GM10248 (cell line): Measurements from ENCODE around the gene FSTL5.

Source experiments
- CTCF ChIA-PET: fragments of 300-600 bp; sonication (Branson Sonifier 250); formaldehyde crosslinking; extraction: SDS; loops from one replicate; lab custom pipeline; 2021; ENCODE audit warnings: antibody characterized with exemption; lab: Yijun Ruan, JAX
- POLR2A ChIA-PET: fragments of 350-650 bp; sonication (Branson Sonifier 250); formaldehyde crosslinking; extraction: SDS; loops from one replicate; lab custom pipeline; 2020; ENCODE audit warnings: antibody characterized with exemption; lab: Yijun Ruan, JAX
- DNase-seq: peaks from one replicate; pipeline ENCODE4 v3.0.0; 2012; ENCODE audit errors: extremely low spot score
- TF ChIP-seq, protein P1 (sequence below): IDR thresholded peaks from 2 replicates; pipeline ENCODE4 v1.5.1; 2012; ENCODE audit warnings: mild to moderate bottlenecking, low read depth; ENCODE audit errors: extremely low read depth, missing control alignments, control extremely low read depth

FSTL5 gene

DNA sequence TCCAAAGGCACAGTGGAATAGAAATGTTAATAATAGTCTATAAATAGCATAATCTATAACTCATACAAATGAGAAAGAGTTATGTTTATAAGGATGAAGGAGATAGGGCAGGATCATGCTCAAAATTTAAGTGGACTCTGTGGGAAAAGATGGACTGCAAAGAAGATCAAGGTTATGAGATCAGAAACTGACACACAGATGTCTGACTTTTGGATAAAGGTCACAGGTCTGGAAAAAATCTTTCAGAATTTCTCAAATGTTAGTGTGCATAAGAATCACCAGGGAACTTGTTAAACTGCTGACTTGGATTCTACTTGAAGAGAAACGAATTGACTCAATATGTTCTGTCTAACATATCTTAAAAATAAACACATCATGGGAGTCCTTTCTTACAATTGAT, 104.1 kb downstream of the FSTL5 start:
- ChIA-PET POLR2A (no interaction called here), CTCF (no interaction called here)
- TF ChIP-seq, protein P1, sequence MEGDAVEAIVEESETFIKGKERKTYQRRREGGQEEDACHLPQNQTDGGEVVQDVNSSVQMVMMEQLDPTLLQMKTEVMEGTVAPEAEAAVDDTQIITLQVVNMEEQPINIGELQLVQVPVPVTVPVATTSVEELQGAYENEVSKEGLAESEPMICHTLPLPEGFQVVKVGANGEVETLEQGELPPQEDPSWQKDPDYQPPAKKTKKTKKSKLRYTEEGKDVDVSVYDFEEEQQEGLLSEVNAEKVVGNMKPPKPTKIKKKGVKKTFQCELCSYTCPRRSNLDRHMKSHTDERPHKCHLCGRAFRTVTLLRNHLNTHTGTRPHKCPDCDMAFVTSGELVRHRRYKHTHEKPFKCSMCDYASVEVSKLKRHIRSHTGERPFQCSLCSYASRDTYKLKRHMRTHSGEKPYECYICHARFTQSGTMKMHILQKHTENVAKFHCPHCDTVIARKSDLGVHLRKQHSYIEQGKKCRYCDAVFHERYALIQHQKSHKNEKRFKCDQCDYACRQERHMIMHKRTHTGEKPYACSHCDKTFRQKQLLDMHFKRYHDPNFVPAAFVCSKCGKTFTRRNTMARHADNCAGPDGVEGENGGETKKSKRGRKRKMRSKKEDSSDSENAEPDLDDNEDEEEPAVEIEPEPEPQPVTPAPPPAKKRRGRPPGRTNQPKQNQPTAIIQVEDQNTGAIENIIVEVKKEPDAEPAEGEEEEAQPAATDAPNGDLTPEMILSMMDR, result no peak
- no peak for DNase-seq

DNA sequence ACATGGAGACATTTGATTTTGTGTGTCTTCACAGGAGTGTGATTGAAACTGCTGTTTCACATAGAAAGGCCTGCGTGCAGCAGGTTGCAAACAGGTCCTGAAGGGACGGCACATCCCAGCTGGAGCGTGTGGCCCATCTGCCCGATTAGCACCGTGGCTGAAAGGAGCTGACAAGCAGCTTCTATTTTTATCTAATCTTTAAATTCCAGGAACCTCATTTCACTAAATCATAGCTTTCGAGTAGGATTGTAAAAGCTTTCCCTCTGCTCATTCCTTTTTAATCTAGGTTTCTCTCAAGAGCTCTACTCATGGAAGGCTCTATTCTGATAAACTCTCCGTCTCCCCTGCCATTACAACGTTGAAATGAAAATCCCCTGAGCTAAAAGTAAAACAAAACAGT, 106.8 kb downstream of the FSTL5 start:
- TF ChIP-seq, protein P1, result no peak
- ChIA-PET CTCF (no interaction called here), POLR2A (no interaction called here)
- DNase-seq, result no peak

DNA sequence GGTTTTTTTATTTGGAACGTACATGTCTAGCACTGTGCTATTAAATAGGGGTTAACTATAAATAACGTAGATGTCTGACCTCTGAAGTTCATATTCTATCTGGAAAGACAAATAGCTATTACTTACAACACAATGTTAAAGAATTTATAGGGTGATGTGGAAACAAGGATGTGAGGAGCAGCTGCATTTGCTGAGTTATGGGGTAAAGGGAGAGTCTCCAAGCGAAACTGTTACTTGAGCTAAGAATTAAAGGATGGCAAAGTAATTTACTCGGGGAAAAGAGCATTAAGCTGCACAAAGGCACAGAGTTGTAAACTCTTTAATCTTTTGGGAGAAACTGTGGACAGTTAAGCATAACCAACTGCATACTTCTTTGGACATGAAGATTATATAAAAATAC, 117.7 kb downstream of the FSTL5 start:
- no peak for DNase-seq
- CTCF ChIA-PET, result interaction anchor here (1.4 kb wide), 1 partner anchor 13 kb away, joined by 3 read pairs; no protein-coding TSS in a partner anchor
- POLR2A ChIA-PET, result no interaction called here
- TF ChIP-seq, protein P1, result no peak

DNA sequence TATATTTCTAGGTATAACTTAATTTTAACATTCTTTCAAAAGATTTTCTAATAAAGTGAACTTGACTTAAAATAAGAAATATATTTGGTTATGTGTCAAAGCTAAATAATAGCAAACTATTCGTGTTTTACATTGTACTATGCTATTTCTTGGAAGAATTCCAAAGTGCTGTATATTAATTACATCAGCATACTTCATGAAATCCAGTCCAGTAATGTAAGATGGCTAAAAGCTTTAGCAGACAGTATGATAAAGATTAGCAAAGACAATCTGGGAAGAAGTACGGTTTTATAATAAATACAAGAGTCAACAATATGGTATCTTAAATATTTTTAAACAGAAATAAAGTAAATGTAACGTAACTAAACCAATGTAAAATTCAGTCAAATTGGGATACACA, 125.7 kb downstream of the FSTL5 start:
- TF ChIP-seq, protein P1, result no peak
- no peak for DNase-seq
- ChIA-PET POLR2A (no interaction called here), CTCF (no interaction called here)

DNA sequence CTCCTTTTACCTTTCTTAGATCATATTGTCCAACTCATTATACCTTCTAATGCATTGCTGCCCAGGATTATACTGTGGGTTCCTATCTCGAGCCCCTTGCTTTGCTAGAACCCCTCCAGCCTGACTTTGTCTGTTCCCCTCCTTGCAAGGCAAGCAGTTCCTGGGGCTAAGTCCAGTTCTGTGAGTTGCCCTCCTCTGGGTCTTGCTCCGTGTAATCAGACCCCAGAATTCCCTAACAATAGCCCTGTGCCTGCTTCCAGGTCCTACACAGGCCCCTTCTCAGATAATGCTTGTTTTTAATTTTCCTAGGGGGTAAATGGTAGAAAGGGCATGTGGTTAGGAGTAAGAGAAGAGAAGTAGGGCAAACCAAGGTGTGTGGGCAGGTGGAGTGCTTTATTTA, 145.9 kb downstream of the FSTL5 start:
- no peak for DNase-seq
- ChIA-PET CTCF (no interaction called here), POLR2A (no interaction called here)
- TF ChIP-seq, protein P1, result no peak

DNA sequence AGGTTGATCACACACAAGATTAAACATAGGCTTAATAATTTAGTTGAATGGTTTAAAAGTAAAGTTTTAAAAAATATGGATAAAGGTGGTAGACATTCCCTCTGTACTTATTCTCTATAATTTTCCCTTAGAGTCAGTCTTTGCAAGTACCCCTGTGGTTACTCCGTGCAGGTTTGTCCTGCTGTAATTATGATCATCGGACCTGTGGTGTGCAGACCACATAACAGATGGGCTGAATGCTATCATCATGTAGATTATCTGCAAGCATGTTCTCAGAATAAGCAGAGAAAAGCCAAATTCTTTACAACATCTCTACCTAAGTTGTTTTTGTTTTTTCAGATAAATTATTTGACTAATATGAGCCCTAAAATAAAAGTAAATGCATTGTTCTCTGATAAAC, 146.8 kb downstream of the FSTL5 start:
- TF ChIP-seq, protein P1, result no peak
- ChIA-PET POLR2A (no interaction called here), CTCF (no interaction called here)
- no peak for DNase-seq

DNA sequence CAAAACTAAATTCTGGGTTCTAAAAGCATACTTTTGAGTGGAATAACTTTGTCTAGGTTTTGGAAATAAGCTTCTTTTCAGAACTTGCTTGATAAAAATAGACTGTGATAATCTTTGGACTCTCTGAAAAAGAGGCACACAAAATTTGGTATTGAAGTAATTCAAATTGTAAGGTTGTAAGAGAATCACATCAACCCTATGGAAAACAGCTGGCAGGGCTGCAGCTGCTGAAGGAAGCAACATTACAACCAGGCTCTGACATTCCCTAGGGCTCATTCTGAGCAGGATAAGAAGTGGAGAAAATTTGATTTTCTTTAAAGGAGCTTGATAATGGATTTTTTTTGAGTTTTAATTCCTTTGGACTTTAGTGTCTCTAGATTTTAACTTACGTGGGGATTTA, 147.6 kb downstream of the FSTL5 start:
- TF ChIP-seq, protein P1, result no peak
- DNase-seq, result no peak
- ChIA-PET CTCF (no interaction called here), POLR2A (no interaction called here)
